NCI-H510A (cell line): ENCODE measurements around the gene ZFHX3.
"Not testable (repeated sequence)": the region's sequence is repeated elsewhere in the genome, so short reads cannot be mapped to it uniquely, and the experiment has no call there.

Source experiments
- DNase-seq: peaks from one replicate; lab custom pipeline; 2025; lab: John Stamatoyannopoulos, UW

ZFHX3 gene, protein sequence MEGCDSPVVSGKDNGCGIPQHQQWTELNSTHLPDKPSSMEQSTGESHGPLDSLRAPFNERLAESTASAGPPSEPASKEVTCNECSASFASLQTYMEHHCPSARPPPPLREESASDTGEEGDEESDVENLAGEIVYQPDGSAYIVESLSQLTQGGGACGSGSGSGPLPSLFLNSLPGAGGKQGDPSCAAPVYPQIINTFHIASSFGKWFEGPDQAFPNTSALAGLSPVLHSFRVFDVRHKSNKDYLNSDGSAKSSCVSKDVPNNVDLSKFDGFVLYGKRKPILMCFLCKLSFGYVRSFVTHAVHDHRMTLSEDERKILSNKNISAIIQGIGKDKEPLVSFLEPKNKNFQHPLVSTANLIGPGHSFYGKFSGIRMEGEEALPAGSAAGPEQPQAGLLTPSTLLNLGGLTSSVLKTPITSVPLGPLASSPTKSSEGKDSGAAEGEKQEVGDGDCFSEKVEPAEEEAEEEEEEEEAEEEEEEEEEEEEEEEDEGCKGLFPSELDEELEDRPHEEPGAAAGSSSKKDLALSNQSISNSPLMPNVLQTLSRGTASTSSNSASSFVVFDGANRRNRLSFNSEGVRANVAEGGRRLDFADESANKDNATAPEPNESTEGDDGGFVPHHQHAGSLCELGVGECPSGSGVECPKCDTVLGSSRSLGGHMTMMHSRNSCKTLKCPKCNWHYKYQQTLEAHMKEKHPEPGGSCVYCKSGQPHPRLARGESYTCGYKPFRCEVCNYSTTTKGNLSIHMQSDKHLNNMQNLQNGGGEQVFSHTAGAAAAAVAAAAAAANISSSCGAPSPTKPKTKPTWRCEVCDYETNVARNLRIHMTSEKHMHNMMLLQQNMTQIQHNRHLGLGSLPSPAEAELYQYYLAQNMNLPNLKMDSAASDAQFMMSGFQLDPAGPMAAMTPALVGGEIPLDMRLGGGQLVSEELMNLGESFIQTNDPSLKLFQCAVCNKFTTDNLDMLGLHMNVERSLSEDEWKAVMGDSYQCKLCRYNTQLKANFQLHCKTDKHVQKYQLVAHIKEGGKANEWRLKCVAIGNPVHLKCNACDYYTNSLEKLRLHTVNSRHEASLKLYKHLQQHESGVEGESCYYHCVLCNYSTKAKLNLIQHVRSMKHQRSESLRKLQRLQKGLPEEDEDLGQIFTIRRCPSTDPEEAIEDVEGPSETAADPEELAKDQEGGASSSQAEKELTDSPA (N-terminal part only)

DNA sequence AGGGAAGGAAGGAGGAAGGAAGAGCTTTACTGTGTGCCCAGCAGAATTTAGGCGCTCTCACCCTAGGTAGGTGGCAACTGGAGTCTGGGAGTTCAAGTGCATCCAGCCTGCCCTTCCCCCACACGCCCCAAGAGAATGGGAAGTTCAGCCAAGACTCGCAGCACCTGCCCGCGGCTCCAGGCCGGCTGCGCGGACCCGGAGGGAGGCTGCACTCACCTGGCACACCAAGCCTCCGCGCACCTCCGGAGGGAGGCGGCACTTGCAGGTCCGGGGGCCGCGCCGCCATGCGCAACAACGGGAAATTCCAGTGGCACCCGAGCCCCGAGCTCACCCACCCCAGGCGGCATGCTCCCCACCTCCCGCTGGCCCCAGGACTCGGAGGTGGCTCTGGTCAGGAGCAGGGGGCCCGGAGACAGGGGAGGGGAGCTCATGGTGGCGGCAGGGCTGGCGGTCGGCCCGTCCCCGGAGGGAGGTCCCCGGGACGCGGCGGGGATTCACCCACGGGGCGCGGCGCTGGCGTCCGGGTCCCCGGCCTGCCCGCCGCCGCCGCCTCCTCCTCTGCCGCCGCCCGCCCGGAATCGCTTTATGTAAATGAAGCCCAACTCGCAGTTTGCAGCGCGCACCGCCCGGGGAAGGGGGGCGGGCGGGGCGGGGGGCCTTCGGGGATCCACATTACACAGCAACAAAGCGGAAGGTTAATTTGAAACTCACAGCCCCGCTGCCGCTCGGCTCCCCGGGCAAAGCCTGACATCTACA is at the start of gene ZFHX3:
TSS of gene ZFHX3 (minus strand) at position 593 of the 756 bp plus-strand sequence. CDS start 87,983 bp downstream, outside the sequence.
- DNase-seq: peak; percentile 58

DNA sequence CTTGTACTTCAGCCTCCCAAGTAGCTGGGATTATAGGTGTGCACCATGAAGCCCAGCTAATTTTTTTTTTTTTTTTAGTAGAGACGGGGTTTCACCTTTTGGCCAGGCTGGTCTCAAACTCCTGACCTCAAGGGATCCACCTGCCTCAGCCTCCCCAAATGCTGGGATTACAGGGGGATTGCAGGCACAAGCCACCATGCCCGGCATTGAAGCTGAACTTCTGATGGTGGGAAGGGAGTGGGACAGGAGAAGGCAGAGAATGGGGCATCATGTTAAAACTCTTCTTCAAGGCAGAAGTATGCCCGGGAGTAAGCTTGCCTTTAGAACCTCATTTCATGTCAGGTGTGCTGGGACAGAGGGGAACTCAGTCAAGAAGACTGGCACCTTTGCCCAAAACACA is 48.6 kb upstream of the ZFHX3 start:
- no peak for DNase-seq

DNA sequence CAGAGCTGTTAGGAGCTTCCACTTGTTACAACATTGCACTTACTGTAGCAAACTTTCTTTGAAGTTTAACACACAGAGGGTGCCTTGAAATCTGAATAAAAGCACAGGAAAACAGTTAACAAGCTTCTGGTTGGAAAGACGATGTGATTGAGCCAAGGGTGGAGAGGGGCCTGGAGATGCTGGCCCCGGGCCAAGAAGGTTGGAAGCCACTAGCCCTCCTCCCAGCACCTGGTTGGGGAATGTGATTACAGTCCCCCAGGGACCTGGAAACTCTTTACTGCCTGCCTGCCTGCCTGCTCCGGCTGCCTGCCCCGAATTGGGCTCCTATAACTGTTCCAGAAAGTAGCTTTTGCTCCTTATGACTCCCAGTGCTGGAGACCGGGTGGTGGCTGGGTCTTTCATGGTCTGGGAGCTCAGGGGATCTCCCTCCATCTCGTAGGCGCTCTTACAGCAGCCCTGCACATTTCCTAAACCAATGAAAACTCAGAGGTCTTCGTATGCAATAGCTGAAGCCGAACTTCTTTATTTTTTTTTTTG is 48.0 kb upstream of the ZFHX3 start:
- DNase-seq: no peak

DNA sequence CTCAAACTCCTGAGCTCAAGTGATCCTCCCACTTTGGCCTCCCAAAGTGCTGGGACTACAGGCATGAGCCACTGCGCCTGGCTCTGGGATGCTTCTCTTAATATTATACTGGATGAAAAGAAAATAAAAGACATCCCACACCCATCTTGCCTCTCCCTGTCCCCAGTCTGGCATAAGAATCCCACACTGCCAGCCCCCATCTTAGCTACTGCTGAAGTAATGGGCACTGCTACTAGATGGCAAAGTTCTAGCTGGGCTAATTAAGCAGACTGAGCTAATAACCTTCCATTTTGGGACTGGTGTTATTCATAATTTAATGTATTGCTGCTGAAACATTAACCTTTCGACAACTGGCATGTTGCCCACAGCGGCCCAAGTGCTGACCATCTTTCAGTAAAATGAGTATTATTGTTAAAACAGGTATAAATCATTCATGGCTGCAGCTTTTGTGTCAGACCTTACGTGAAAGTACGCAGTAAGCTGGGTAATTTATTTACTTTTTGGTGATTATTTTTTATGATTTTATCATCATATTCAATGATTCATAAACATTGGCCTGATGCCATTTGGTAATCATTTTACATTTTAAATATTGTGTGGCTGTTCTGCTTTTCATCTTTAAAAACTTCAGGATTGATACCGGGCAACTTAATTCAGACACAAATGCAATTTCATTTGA is 47.4 kb upstream of the ZFHX3 start:
- no peak for DNase-seq

DNA sequence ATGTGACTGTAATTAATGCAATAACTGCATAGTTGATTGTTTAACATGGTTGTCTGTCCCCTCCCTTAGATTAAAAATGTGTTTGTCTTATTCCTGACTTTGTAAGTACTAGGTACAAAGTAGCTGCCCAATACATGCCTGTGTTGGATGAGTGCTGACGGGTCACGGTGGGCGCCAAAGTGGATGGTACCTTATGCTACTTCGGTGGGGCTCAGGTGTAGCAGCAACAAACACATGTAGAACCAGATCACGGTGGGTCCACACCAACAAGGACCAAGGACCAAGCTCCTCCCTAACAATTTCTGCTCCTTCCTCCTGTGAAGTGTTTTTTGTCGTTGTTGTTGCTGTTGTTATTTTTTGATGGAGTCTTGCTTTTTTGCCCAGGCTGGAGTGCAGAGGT is 46.4 kb upstream of the ZFHX3 start:
- no peak for DNase-seq

DNA sequence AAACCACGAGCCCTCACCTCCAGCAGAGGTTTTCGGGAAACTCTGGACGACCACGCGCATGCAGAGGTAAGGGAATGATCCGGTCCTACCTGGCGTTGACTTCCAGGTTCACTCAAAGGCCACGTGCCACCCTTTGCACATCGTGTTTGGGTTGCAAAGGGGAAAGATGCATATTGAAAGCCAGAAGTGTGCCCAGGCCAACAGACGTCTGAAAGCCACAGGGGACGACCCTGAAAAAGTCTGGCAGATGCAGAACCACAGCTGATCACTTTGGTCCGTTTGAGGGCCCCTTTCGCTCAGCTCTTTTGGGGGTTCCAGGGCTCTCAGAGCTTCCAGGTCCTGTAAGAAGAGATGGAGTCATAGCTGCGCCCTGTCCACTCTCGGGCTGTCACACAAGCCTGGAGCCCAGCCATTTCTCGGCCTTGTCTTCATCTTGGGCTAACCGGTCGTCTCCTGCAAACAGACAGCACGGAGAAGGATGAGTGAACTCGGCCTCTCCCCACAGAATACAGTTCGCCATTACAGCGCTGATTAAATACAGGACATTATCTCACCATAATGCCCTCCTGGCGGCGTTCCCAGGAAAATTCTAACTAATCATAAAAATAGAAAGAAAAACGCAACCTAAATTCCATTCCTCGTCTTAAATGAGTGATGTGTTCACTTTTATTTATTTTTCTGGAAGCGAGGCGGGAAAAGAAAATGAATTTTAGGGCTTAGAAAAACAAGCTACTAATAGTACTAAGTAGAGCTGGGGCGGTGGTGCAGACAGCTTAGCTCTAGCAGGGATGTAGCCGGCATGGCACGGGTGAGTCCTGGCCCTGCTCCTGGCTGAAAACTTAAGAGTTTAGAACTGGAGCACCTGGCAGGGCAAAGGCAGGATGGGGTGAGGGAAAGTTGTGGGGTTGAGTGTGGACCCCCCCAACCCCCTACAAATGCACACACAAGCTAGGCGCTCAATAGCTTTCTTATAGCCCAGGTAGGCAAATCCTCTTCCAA is 45.5 kb upstream of the ZFHX3 start:
- DNase-seq: no peak

DNA sequence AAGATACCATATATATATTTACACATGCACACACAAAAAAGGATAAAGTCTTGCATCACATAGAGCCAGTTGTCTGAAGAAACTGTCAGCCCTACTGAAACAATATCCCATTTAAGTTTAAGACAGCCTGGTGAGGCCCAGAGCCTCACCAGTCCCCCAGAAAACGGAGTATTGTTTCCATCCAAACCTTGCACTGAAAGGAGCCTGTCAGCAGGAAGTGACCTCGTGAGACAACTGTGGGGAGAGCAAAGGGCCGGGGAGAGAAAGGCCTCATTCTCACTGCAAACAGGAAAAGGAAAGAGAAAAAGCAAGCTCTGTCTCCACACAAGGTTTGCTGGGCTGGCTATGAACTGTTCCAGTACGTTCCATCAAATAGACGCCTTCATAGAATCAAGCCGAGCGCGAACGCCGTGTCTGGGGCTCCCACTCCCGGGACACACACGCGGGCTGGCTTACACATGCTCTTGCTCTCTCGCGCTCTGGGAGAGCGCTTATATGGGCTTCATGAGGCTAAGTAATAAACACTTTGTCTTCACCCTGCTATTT is 44.4 kb upstream of the ZFHX3 start:
- no peak for DNase-seq

DNA sequence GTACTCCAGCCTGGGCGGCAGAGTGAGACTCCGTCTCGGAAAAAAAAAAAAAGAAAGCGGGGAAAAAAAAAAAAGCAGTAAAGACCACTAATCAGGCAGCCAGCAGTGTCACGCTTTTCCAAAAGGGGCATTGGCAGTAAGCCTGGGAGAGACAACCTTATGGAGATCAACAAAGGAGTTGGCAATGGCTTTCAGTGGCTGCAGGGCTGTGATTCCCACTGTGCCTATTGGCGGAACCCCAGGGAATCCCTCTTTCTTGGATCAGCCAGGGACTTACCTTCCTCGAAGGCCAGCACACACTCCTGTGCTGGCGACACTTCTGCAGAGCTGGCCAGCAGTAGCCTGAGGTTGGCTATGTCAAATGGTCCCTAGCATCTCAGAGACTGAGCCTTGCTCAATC is 43.2 kb upstream of the ZFHX3 start:
- no peak for DNase-seq

DNA sequence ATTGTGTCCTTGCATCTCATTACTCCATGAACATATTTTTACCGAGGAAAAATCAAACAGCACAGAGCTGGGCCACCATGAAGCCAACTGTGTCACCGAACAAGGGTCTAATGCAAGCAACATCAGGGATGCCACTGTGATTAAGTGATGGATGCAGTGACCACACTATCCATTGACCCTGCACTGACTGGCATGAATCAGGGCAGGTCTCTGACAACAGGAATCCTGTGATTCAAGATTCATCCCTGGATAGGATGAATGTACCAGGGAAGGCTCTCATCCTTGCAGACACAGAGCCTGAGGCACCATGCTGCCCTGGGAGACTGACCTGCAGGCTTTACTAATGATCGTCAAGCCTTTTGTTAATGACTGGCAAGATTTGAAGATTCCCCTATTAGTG is 41.5 kb upstream of the ZFHX3 start:
- no peak for DNase-seq

DNA sequence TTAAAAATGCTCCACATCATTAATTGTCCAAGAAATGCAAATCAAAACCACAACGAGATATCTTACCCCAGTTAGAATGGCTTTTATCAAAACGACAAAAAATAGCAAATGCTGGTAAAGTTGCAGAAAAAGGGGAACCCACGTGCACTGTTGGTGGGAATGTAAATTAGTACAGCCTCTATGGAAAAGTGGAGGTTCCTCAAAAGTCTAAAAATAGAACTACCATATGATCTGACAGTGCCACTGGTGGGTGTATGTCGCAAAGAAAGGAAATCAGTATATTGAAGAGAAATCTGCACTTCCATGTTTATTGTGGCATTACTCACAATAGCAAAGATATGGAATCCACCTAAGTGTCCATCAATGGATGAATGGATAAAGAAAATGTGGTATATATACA is 38.2 kb upstream of the ZFHX3 start:
- no peak for DNase-seq

DNA sequence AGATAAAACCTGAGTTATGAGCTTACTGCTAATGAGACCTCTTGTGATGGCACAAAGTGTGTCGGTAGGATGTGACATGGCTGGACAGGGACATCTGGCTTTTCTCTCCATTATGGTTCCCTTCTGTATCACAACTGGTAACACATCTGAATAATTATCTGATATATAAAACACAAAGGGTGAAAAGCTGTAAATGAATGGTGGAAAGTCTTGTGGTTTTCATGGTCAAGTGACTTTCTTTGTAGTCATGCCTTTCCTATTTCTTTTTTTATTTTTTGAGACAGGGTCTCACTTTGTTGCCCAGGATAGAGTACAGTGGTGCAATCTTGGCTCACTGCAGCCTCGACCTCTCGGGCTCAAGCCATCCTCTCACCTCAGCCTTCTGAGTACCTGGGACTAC is 35.3 kb upstream of the ZFHX3 start:
- DNase-seq: no peak

DNA sequence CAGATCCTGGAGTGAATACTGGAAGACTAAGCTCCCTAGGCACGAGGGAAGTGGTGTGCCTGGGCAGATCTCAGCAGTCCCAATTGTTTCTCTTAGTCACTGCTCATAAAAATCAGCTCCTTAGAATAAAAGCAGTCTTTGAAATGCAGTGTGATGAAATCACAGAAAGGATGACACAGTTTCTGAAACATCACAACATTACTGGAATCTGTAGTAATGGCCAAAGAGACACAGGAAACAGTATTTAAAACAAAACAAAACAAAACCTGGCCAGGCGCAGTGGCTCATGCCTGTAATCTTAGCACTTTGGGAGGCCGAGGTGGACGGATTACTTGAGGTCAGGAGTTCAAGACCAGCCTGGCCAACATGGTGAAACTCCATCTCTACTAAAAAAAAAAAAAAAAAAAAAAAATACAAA is 34.7 kb upstream of the ZFHX3 start:
- DNase-seq: not testable (repeated sequence)

DNA sequence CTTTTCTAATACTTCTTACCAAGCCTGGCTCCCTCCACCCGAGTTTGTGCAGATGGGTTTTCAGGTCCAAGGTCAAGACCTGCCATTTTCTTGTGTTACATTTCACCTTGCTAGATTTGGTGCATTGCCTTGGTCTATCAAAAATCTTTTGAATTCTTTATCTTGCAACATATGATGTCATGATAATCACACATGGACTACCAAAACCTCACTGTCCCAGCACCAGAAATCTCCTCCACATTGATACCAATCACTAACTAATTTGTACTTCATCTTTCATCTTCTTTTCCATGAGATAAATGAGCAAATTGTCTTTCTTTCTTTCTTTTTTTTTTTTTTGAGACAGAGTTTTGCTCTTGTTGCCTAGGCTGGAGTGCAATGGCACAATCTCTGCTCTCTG is 33.0 kb upstream of the ZFHX3 start:
- DNase-seq: no peak

DNA sequence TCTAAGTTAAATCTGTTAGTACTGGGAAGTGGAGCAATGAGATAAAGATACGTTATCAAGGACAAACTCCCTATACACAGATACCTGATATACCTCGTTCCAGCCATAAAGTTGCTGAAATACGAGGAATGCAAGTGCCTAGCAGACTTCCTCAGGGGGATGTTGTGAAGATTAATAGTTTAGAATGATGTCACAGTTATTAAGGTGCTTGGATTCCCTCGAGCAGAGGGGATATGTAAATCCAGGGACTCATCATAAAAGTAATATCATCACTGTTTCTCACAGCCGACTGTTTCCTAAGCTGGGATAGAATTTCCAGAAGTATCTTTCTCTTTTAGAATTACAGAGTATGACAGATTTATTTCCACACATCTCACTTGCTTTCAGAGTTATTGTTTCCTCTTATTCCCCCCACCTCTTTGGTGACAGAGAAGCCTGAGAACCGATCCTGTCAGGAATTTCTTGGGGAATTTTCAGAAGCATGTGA is 28.4 kb upstream of the ZFHX3 start:
- DNase-seq: no peak

DNA sequence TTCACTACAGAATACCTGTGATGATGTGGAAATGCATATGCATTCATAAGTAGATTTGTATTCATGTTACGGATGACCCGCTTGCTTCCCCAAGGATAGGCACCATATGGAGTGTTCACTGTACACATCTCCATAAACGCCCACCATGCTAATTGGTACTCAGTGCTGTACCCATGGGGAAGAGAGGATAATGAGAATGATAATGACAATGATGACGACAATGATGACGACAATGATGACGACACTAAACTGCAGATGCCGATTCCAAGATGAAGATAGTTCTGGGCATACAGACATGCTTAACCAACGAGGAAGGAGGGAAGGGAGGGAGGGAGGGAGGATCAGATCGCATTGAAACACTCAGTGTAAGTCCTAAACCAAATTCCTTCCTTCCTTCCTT is 26.5 kb upstream of the ZFHX3 start:
- DNase-seq: no peak

DNA sequence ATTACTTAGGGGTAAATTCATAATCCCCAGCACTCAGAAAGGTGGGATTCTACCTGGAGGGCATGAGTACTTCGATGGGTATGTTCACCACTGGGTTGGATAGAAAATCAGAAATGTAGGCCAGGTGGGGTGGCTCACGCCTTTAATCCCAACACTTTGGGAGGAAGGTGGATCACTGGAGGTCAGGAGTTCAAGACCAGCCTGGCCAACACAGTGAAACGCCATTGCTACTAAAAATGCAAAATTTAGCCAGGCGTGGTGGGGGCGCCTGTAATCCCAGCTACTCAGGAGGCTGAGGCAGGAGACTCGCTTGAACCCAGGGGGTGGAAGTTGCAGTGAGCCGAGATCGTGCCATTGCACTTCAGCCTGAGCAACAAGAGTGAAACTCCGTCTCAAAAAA is 24.1 kb upstream of the ZFHX3 start:
- DNase-seq: not testable (repeated sequence)

DNA sequence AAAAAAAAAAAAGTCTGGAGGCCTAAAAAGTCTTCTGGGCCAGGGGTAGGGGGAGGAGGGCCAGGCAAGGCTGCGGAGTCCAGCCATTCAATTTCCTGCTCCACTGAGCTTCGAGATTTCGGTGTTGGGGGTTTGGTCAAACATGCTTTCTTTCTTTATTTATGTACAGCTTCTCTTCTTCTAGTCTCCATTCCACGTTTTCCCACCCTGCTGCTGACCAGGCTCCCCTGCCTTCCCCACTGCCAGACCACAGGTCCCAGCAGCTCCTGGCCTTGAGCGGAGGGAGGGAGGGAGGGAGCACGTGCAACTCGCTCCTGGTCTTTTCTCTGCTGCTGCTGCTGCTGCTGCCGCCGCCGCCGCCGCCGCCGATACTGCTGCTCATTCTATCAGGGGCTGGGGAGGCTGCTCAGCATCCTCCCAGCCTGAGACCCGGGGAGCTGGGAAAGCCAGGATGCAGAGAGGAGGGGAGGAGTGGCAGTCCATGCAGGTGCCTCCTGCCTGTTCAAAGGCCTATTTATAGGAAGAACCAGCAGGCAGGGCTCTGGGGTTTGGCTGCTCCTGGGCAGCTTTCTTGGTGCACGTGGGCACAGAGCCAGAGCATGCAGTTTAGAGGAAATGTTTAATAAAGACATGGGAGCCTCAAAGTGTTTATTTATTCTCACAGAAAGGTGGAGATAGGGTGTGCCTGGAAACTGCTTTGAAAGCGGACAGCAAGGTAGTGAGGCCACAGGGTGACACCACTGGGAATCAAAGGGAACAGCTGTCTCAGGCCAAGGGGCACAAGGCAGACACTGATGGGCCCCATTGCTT is 23.4 kb upstream of the ZFHX3 start:
- DNase-seq: no peak

DNA sequence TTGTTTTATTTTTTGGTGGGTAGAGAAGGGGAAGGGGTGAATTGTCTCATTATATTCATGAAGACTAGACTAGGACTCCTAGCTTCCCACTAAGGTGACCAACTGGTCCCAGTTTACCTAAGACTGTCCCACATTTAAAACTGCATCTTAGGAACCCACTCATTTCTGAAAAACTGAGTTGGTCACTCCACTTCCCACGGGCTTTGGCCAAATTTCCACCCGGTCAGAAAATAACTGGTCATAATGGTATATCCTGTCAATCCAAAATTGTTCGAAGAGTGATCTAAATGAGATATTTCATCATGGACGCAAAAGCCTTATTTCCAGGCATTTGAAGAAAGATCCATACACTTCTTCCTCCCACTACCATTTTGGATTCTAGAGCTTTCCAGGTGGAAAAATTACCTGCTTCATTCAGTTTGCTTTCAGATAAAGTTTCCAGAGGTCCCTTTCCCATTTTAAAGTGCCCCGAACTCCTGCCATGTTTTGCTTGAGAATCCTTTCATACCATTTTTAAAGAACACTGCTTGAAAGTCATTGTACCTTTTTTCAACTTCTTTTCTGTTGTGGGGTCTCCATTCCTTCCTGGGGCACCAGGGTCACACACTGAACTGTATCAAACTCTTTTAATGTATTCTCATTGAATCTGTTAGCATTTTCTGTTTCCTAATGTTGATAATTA is 21.8 kb upstream of the ZFHX3 start:
- DNase-seq: no peak
